GM18951 (cell line): Measurements from ENCODE around the gene RALGAPA2.

Source experiments
- POLR2A ChIP-seq: IDR thresholded peaks from 4 replicates; pipeline ENCODE4 v1.6.1; 2011; ENCODE audit warnings: mild to moderate bottlenecking; ENCODE audit not compliant: insufficient read length, insufficient read depth; ENCODE audit errors: extremely low read depth
- in situ Hi-C: fragments of 300-500 bp; cut with MboI; formaldehyde crosslinking; loops from one replicate; pipeline ENCODE4 v1.12.0; 2022; ENCODE audit warnings: low sequenced_read_pairs, mixed read lengths, inconsistent platforms; ENCODE audit not compliant: unreplicated experiment

Gene RALGAPA2

GRCh38 chr20:20621195-20621594 lies 91.2 kb downstream of the RALGAPA2 start:
- TF ChIP-seq POLR2A = no peak
- in situ Hi-C loops = no loop called here

- no peak for TF ChIP-seq POLR2A
- in situ Hi-C loops = no loop called here
These were observed 98.1 kb downstream of the RALGAPA2 start for GRCh38 chr20:20614391-20614790.

GRCh38 chr20:20612251-20612650 lies 100.2 kb downstream of the RALGAPA2 start:
- in situ Hi-C loops = no loop called here
- TF ChIP-seq POLR2A = no peak

- TF ChIP-seq POLR2A = no peak
- in situ Hi-C loops = no loop called here
These were observed 101.3 kb downstream of the RALGAPA2 start for GRCh38 chr20:20611167-20611566.

- in situ Hi-C loops = no loop called here
- TF ChIP-seq POLR2A = no peak
These were observed 102.9 kb downstream of the RALGAPA2 start for GRCh38 chr20:20609522-20609921.

GRCh38 chr20:20608641-20609040 lies 103.8 kb downstream of the RALGAPA2 start:
- in situ Hi-C loops = no loop called here

GRCh38 chr20:20608041-20608440 lies 104.4 kb downstream of the RALGAPA2 start:
- in situ Hi-C loops = no loop called here
- no peak for TF ChIP-seq POLR2A

More at GRCh38 chr20:20608641-20609040, 103.8 kb downstream of the RALGAPA2 start:
- TF ChIP-seq POLR2A = no peak

GRCh38 chr20:20606881-20607280 lies 105.6 kb downstream of the RALGAPA2 start:
- TF ChIP-seq POLR2A = no peak
- in situ Hi-C loops = no loop called here

- in situ Hi-C loops = no loop called here
- TF ChIP-seq POLR2A = no peak
These were observed 106.4 kb downstream of the RALGAPA2 start for GRCh38 chr20:20606050-20606449.

GRCh38 chr20:20604907-20605306 lies 107.5 kb downstream of the RALGAPA2 start:
- in situ Hi-C loops = no loop called here

GRCh38 chr20:20604357-20604756 lies 108.1 kb downstream of the RALGAPA2 start:
- no peak for TF ChIP-seq POLR2A
- in situ Hi-C loops = no loop called here

More at GRCh38 chr20:20604907-20605306, 107.5 kb downstream of the RALGAPA2 start:
- TF ChIP-seq POLR2A = no peak

- in situ Hi-C loops = no loop called here
- no peak for TF ChIP-seq POLR2A
These were observed 109.0 kb downstream of the RALGAPA2 start for GRCh38 chr20:20603339-20603990.

GRCh38 chr20:20597966-20598365 lies 114.5 kb downstream of the RALGAPA2 start:
- no peak for TF ChIP-seq POLR2A
- in situ Hi-C loops = no loop called here

- no peak for TF ChIP-seq POLR2A
These were observed 118.3 kb downstream of the RALGAPA2 start for GRCh38 chr20:20594171-20594530.

GRCh38 chr20:20593447-20594170 lies 118.8 kb downstream of the RALGAPA2 start:
- no peak for TF ChIP-seq POLR2A
- in situ Hi-C loops = no loop called here

More at GRCh38 chr20:20594171-20594530, 118.3 kb downstream of the RALGAPA2 start:
- in situ Hi-C loops = no loop called here

- in situ Hi-C loops = loop anchor here (10.0 kb wide), 1 partner anchor 510 kb away; no protein-coding TSS in a partner anchor
- TF ChIP-seq POLR2A = no peak
These were observed 127.3 kb downstream of the RALGAPA2 start for GRCh38 chr20:20585146-20585545.
